ENCODE data around the gene N4BP2L2.

DNA sequence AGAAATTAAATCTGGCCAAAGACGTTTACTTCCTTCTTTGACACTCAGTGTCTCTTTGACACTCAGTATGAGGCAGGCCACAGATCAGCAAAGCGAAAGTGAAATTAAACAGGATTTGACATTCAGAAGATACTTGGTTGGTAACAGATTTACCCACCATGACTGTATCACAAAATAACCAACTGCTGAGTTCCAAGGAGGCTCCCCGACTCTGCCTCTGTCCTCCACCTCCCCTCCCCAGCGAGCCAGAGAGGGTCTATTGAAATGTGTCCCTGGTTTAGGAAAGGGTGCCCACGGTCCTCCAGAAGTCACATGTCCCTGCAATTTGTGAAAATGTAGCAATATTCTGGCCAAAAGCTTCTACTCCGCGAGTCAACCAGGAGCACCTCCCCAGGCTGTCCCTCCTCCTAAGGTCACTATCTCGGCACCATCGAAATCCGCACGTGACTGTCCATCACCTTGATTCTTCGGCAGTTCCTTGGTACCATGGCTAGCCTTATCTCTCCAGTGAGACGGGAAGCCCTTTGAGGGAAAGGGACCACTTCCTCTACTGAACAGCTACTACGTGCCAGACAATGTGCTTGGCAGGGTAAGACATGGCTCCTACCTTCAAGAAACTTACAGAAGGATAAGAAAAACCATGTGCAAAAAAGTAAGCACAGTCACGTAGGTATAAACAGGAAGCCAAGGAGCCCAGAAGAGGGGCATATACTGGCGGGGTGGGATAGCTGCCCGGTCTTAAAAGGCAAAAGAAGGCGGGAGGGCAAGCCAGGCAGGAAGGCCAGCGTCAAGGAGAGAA lies 112.2 kb downstream of the N4BP2L2 start:
- TF ChIP-seq, protein P1, sequence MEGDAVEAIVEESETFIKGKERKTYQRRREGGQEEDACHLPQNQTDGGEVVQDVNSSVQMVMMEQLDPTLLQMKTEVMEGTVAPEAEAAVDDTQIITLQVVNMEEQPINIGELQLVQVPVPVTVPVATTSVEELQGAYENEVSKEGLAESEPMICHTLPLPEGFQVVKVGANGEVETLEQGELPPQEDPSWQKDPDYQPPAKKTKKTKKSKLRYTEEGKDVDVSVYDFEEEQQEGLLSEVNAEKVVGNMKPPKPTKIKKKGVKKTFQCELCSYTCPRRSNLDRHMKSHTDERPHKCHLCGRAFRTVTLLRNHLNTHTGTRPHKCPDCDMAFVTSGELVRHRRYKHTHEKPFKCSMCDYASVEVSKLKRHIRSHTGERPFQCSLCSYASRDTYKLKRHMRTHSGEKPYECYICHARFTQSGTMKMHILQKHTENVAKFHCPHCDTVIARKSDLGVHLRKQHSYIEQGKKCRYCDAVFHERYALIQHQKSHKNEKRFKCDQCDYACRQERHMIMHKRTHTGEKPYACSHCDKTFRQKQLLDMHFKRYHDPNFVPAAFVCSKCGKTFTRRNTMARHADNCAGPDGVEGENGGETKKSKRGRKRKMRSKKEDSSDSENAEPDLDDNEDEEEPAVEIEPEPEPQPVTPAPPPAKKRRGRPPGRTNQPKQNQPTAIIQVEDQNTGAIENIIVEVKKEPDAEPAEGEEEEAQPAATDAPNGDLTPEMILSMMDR (IDR thresholded peaks at IDR 0.05): no peak
- TF ChIP-seq POLR2A (IDR thresholded peaks at IDR 0.05) (no peak), EP300 (IDR thresholded peaks at IDR 0.05) (no peak)
